ENCODE measurements around the gene RERE.
"Not testable (repeated sequence)": the region's sequence is repeated elsewhere in the genome, so short reads cannot be mapped to it uniquely, and the experiment has no call there.

The RERE gene

GRCh38 chr1:8382051-8382505, 435.4 kb downstream of the RERE start:
- H4K20me1 ChIP-seq (ENCODE audit: insufficient read depth, low read length): peaks cover 11% of the 10 kb centered on the region
- no peak overlapping the region for H2AFZ ChIP-seq (ENCODE audit: low read depth, low read length)
- no peaks in the 10 kb centered on the region for H3K27me3 ChIP-seq (ENCODE audit: insufficient read depth, low read length, poor library complexity)
- H3K4me2 ChIP-seq (ENCODE audit: insufficient read depth, low read length): no peak overlapping the region
- H3K4me3 ChIP-seq (ENCODE audit: low read depth in 1 of 2, low read length in 2 of 2): no peak overlapping the region
- TF ChIP-seq CTCF (IDR thresholded peaks at IDR 0.05; ENCODE audit: borderline replicate concordance, extremely low read depth, low read length, poor library complexity, severe bottlenecking): no peak
- TF ChIP-seq EZH2 (IDR thresholded peaks at IDR 0.05; ENCODE audit: borderline replicate concordance, low read depth, low read length, severe bottlenecking): no peak
- H3K4me1 ChIP-seq (ENCODE audit: insufficient read depth, low read length): no peaks in the 10 kb centered on the region
- H3K9me3 ChIP-seq (ENCODE audit: insufficient read depth, low read length, severe bottlenecking): no peaks in the 10 kb centered on the region
- no peak overlapping the region for H3K27ac ChIP-seq (ENCODE audit: low read length)
- DNase-seq (no peak), ATAC-seq (ENCODE audit: insufficient read depth, low read depth) (no peak)
- H3K36me3 ChIP-seq (ENCODE audit: insufficient read depth, low read length): no peaks in the 10 kb centered on the region
- no peak overlapping the region for H3K9ac ChIP-seq (ENCODE audit: low read depth, low read length)
- H3K79me2 ChIP-seq (ENCODE audit: insufficient read depth, low read length): no peaks in the 10 kb centered on the region

- Histone ChIP-seq H3K9me3 (ENCODE audit: insufficient read depth, low read length, severe bottlenecking) (no peaks in the 10 kb centered on the region), H3K9ac (ENCODE audit: low read depth, low read length) (no peak overlapping the region), H2AFZ (ENCODE audit: low read depth, low read length) (no peak overlapping the region), H3K4me3 (ENCODE audit: low read depth in 1 of 2, low read length in 2 of 2) (no peak overlapping the region), H3K79me2 (ENCODE audit: insufficient read depth, low read length) (no peaks in the 10 kb centered on the region), H3K4me2 (ENCODE audit: insufficient read depth, low read length) (no peak overlapping the region), H3K36me3 (ENCODE audit: insufficient read depth, low read length) (no peaks in the 10 kb centered on the region), H3K27me3 (ENCODE audit: insufficient read depth, low read length, poor library complexity) (no peaks in the 10 kb centered on the region), H4K20me1 (ENCODE audit: insufficient read depth, low read length) (peaks cover 12% of the 10 kb centered on the region), H3K27ac (ENCODE audit: low read length) (no peak overlapping the region), H3K4me1 (ENCODE audit: insufficient read depth, low read length) (no peaks in the 10 kb centered on the region)
- ATAC-seq (ENCODE audit: insufficient read depth, low read depth): no peak
- TF ChIP-seq CTCF (IDR thresholded peaks at IDR 0.05; ENCODE audit: borderline replicate concordance, extremely low read depth, low read length, poor library complexity, severe bottlenecking): no peak
- TF ChIP-seq EZH2 (IDR thresholded peaks at IDR 0.05; ENCODE audit: borderline replicate concordance, low read depth, low read length, severe bottlenecking): no peak
- DNase-seq: no peak
Observed at GRCh38 chr1:8381618-8382017, 435.8 kb downstream of the RERE start.

GRCh38 chr1:8380310-8380709, 437.1 kb downstream of the RERE start:
- H3K9me3 ChIP-seq (ENCODE audit: insufficient read depth, low read length, severe bottlenecking); H3K36me3 ChIP-seq (ENCODE audit: insufficient read depth, low read length); H2AFZ ChIP-seq (ENCODE audit: low read depth, low read length); H3K4me3 ChIP-seq (ENCODE audit: low read depth in 1 of 2, low read length in 2 of 2); DNase-seq; H3K9ac ChIP-seq (ENCODE audit: low read depth, low read length); H3K27me3 ChIP-seq (ENCODE audit: insufficient read depth, low read length, poor library complexity); H3K27ac ChIP-seq (ENCODE audit: low read length); H3K79me2 ChIP-seq (ENCODE audit: insufficient read depth, low read length); H3K4me2 ChIP-seq (ENCODE audit: insufficient read depth, low read length); H3K4me1 ChIP-seq (ENCODE audit: insufficient read depth, low read length); ATAC-seq (ENCODE audit: insufficient read depth, low read depth): not testable (repeated sequence)
- peaks cover 16% of the 10 kb centered on the region for H4K20me1 ChIP-seq (ENCODE audit: insufficient read depth, low read length)

GRCh38 chr1:8379513-8380186, 437.8 kb downstream of the RERE start:
- H3K4me1 ChIP-seq (ENCODE audit: insufficient read depth, low read length): no peaks in the 10 kb centered on the region
- no peak overlapping the region for H3K4me2 ChIP-seq (ENCODE audit: insufficient read depth, low read length)
- no peak overlapping the region for H2AFZ ChIP-seq (ENCODE audit: low read depth, low read length)
- H3K9me3 ChIP-seq (ENCODE audit: insufficient read depth, low read length, severe bottlenecking): no peaks in the 10 kb centered on the region
- H3K79me2 ChIP-seq (ENCODE audit: insufficient read depth, low read length): 0 out of 2 replicates have a peak, but pooled peaks cover 3% of the 10 kb centered on the region
- H3K27ac ChIP-seq (ENCODE audit: low read length): no peak overlapping the region
- TF ChIP-seq CTCF (IDR thresholded peaks at IDR 0.05; ENCODE audit: borderline replicate concordance, extremely low read depth, low read length, poor library complexity, severe bottlenecking) (no peak), EZH2 (IDR thresholded peaks at IDR 0.05; ENCODE audit: borderline replicate concordance, low read depth, low read length, severe bottlenecking) (no peak)
- DNase-seq: no peak
- H3K27me3 ChIP-seq (ENCODE audit: insufficient read depth, low read length, poor library complexity): no peaks in the 10 kb centered on the region
- H3K36me3 ChIP-seq (ENCODE audit: insufficient read depth, low read length): no peaks in the 10 kb centered on the region
- H4K20me1 ChIP-seq (ENCODE audit: insufficient read depth, low read length): peaks cover 16% of the 10 kb centered on the region
- no peak overlapping the region for H3K9ac ChIP-seq (ENCODE audit: low read depth, low read length)
- 0 out of 3 replicates have a peak, but pooled peaks have one; percentile 48 for ATAC-seq (ENCODE audit: insufficient read depth, low read depth)
- no peak overlapping the region for H3K4me3 ChIP-seq (ENCODE audit: low read depth in 1 of 2, low read length in 2 of 2)
